PC-9 (cell line): ENCODE data around the gene BMAL1. TPM values are rescaled to one million over a fixed set of nuclear protein-coding genes. Genes with fewer than 3 reads are reported as not detected.
A peak's percentile ranks its signal among the peaks of the same experiment; 100 is the strongest.

Experiments used
- BruUV-seq: library from RNA; stranded (reverse); fragments of 400-500 nt; replicated peaks from 2 replicates; lab custom pipeline; 2021; lab: Mats Ljungman, UMichigan
- CTCF ChIA-PET: fragments of 300-600 bp; sonication (Branson Sonifier 250); formaldehyde crosslinking; loops from one replicate; lab custom pipeline; 2022; ENCODE audit warnings: antibody characterized with exemption; lab: Charles Lee
- POLR2A ChIA-PET: fragments of 300-600 bp; sonication (Branson Sonifier 250); formaldehyde crosslinking; loops from one replicate; lab custom pipeline; 2022; ENCODE audit warnings: antibody characterized with exemption; ENCODE audit not compliant: unreplicated experiment; lab: Charles Lee
- DNase-seq, 2 experiments: peaks; one replicate each; pipeline versions ENCODE4 v3.0.0 to v3.0.0-alpha.2; 2015 to 2022; ENCODE audit warnings: mixed read lengths in 1 of 2
- H2AFZ ChIP-seq: fragments of 200-600 bp; sonication (generic); 2 replicates; pipeline ENCODE4 v1.8.1; 2017; ENCODE audit warnings: antibody characterized with exemption
- H3F3A ChIP-seq: fragments of 200-600 bp; sonication (generic); 2 replicates; pipeline ENCODE4 v1.8.1; 2017; ENCODE audit warnings: antibody characterized with exemption, mild to moderate bottlenecking, low read depth; ENCODE audit not compliant: insufficient read depth
- H3K27ac ChIP-seq: fragments of 200-600 bp; sonication (generic); 2 replicates; pipeline ENCODE4 v1.6.1; 2016; ENCODE audit warnings: mixed run types
- H3K27me3 ChIP-seq: fragments of 200-600 bp; sonication (generic); 2 replicates; pipeline ENCODE4 v1.6.1; 2016; ENCODE audit warnings: low read depth, mixed run types; ENCODE audit not compliant: insufficient read depth
- H3K36me3 ChIP-seq: fragments of 200-600 bp; sonication (generic); 2 replicates; pipeline ENCODE4 v1.6.1; 2016; ENCODE audit warnings: low read depth, mixed run types
- H3K4me1 ChIP-seq: fragments of 200-600 bp; sonication (generic); replicated peaks from 2 replicates; pipeline ENCODE4 v1.6.1; 2016; ENCODE audit warnings: mixed run types; ENCODE audit not compliant: insufficient read depth
- H3K4me2 ChIP-seq: fragments of 200-600 bp; sonication (generic); 2 replicates; pipeline ENCODE4 v1.6.1; 2017; ENCODE audit warnings: mixed run types
- H3K4me3 ChIP-seq: fragments of 200-600 bp; sonication (generic); 2 replicates; pipeline ENCODE4 v1.6.1; 2016; ENCODE audit warnings: mixed run types
- H3K79me2 ChIP-seq: fragments of 200-600 bp; sonication (generic); 2 replicates; pipeline ENCODE4 v1.6.1; 2017; ENCODE audit warnings: low read depth, mixed run types
- H3K9me2 ChIP-seq: fragments of 200-600 bp; sonication (generic); 2 replicates; pipeline ENCODE4 v1.8.1; 2017; ENCODE audit warnings: mild to moderate bottlenecking; ENCODE audit not compliant: insufficient read depth
- H3K9me3 ChIP-seq: fragments of 200-600 bp; sonication (generic); 2 replicates; pipeline ENCODE4 v1.8.1; 2016; ENCODE audit warnings: low read depth; ENCODE audit not compliant: insufficient read depth
- H4K20me1 ChIP-seq: fragments of 200-600 bp; sonication (generic); 2 replicates; pipeline ENCODE4 v1.8.1; 2017; ENCODE audit not compliant: insufficient read depth
- CTCF ChIP-seq: fragments of 200-600 bp; sonication (generic); conservative IDR thresholded peaks from 2 replicates; pipeline ENCODE4 v1.6.1; 2017; ENCODE audit warnings: mixed run types, antibody characterized with exemption, mild to moderate bottlenecking, moderate library complexity
- EZH2 ChIP-seq: fragments of 200-600 bp; sonication (generic); IDR thresholded peaks from 2 replicates; pipeline ENCODE4 v1.8.0; 2017; ENCODE audit warnings: antibody characterized with exemption, low read depth
- intact Hi-C: fragments of 100-400 bp; cut with micrococcal nuclease; formaldehyde crosslinking; loops from one replicate; pipeline ENCODE4 v1.10.0; 2022; ENCODE audit not compliant: unreplicated experiment
- total RNA-seq: library from RNA; stranded (reverse); gene quantifications from 2 replicates; pipeline ENCODE4 v1.2.3, GENCODE V29; 2021

Gene BMAL1
- total RNA-seq, 1 experiment from 2014 or later: 15.0 TPM

GRCh38 chr11:13349581-13349980 is 72.0 kb downstream of the BMAL1 start:
- H3K4me2 ChIP-seq: no peak overlapping the region
- ChIA-PET CTCF (no interaction called here), POLR2A (interaction anchor here (0.6 kb wide), 1 partner anchor 94 kb away, joined by 3 read pairs; no protein-coding TSS in a partner anchor)
- no peak for DNase-seq
- no peaks in the 10 kb centered on the region for H3K36me3 ChIP-seq
- H3K9me3 ChIP-seq: no peaks in the 10 kb centered on the region
- H2AFZ ChIP-seq: no peak overlapping the region
- no peaks in the 10 kb centered on the region for H3K27me3 ChIP-seq
- H3K4me1 ChIP-seq: no peaks in the 10 kb centered on the region
- no TSS peak for BruUV-seq
- no peaks in the 10 kb centered on the region for H3K79me2 ChIP-seq
- no peak overlapping the region for H3K4me3 ChIP-seq
- TF ChIP-seq CTCF (no peak), EZH2 (no peak)
- no peaks in the 10 kb centered on the region for H3K9me2 ChIP-seq
- H4K20me1 ChIP-seq: no peaks in the 10 kb centered on the region
- intact Hi-C loops: loop anchor here (10.0 kb wide), 1 partner anchor 385 kb away; no protein-coding TSS in a partner anchor
- H3F3A ChIP-seq: no peaks in the 10 kb centered on the region
- H3K27ac ChIP-seq: no peak overlapping the region

GRCh38 chr11:13352711-13353110 is 75.1 kb downstream of the BMAL1 start:
- no TSS peak for BruUV-seq
- H3K36me3 ChIP-seq: no peaks in the 10 kb centered on the region
- H3K9me3 ChIP-seq: no peaks in the 10 kb centered on the region
- TF ChIP-seq CTCF (no peak), EZH2 (no peak)
- no peaks in the 10 kb centered on the region for H3K4me1 ChIP-seq
- no peak overlapping the region for H2AFZ ChIP-seq
- H3K4me3 ChIP-seq: no peak overlapping the region
- ChIA-PET POLR2A (no interaction called here), CTCF (no interaction called here)
- no peak for DNase-seq
- intact Hi-C loops: no loop called here
- no peaks in the 10 kb centered on the region for H3K79me2 ChIP-seq
- no peak overlapping the region for H3K27ac ChIP-seq
- no peaks in the 10 kb centered on the region for H4K20me1 ChIP-seq
- no peaks in the 10 kb centered on the region for H3F3A ChIP-seq
- no peaks in the 10 kb centered on the region for H3K27me3 ChIP-seq
- no peaks in the 10 kb centered on the region for H3K9me2 ChIP-seq
- no peak overlapping the region for H3K4me2 ChIP-seq

- H2AFZ ChIP-seq: no peak overlapping the region
- H4K20me1 ChIP-seq: no peaks in the 10 kb centered on the region
- ChIA-PET POLR2A (no interaction called here), CTCF (interaction anchor here (0.6 kb wide), 1 partner anchor 29 kb away, joined by 3 read pairs; no protein-coding TSS in a partner anchor)
- H3K27ac ChIP-seq: no peak overlapping the region
- no peaks in the 10 kb centered on the region for H3K9me2 ChIP-seq
- intact Hi-C loops: no loop called here
- H3K4me1 ChIP-seq: no peaks in the 10 kb centered on the region
- H3K27me3 ChIP-seq: no peaks in the 10 kb centered on the region
- BruUV-seq: no TSS peak
- no peak for TF ChIP-seq EZH2
- peak; percentile 35; the same call in 1 of the 2 replicates for TF ChIP-seq CTCF
- DNase-seq: no peak
- H3K9me3 ChIP-seq: no peaks in the 10 kb centered on the region
- H3K36me3 ChIP-seq: no peaks in the 10 kb centered on the region
- no peak overlapping the region for H3K4me3 ChIP-seq
- no peak overlapping the region for H3K4me2 ChIP-seq
- H3F3A ChIP-seq: no peaks in the 10 kb centered on the region
- H3K79me2 ChIP-seq: no peaks in the 10 kb centered on the region
These were observed 76.7 kb downstream of the BMAL1 start for GRCh38 chr11:13354335-13354734.
